A673 (cell line): ENCODE data around the gene ARAP2.

ENCODE experiments used
- EZH2 ChIP-seq: fragments of 200-600 bp; sonication (generic); IDR thresholded peaks from 2 replicates; pipeline ENCODE4 v1.6.1; 2017; ENCODE audit warnings: borderline replicate concordance, low read depth, mild to moderate bottlenecking, mixed read lengths, antibody characterized with exemption, low read length; ENCODE audit not compliant: poor library complexity, severe bottlenecking
- TF ChIP-seq, protein P1 (sequence below): fragments of 300-800, 200-600 bp; sonication (generic); conservative IDR thresholded peaks from 2 replicates; pipeline ENCODE4 v1.5.1; 2017; ENCODE audit warnings: low read depth, mild to moderate bottlenecking, antibody characterized with exemption, low read length, moderate library complexity, mixed read lengths

DNA sequence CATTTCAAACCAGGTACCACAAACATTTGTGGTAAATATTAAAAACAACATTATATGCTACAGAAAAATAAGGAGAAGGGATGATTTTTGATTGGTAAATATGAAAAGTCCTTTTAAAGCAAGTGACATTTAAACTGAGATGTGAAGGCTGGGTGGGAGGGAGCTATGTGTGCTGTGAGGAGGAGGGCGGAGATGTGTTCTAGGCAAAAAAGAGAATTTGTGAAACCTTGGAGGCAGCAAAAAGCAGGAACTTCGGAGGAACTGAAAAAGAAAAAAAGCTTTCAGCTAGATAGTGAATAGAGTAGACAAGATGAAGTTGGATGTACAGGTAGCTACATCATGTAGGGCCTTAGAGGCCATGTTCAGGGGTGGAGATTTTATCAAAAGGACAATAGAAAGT lies 10.1 kb upstream of the ARAP2 start:
- TF ChIP-seq, protein P1, sequence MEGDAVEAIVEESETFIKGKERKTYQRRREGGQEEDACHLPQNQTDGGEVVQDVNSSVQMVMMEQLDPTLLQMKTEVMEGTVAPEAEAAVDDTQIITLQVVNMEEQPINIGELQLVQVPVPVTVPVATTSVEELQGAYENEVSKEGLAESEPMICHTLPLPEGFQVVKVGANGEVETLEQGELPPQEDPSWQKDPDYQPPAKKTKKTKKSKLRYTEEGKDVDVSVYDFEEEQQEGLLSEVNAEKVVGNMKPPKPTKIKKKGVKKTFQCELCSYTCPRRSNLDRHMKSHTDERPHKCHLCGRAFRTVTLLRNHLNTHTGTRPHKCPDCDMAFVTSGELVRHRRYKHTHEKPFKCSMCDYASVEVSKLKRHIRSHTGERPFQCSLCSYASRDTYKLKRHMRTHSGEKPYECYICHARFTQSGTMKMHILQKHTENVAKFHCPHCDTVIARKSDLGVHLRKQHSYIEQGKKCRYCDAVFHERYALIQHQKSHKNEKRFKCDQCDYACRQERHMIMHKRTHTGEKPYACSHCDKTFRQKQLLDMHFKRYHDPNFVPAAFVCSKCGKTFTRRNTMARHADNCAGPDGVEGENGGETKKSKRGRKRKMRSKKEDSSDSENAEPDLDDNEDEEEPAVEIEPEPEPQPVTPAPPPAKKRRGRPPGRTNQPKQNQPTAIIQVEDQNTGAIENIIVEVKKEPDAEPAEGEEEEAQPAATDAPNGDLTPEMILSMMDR = no peak
- no peak for TF ChIP-seq EZH2
